Activated naive CD4-positive, alpha-beta T cell treated with anti-CD3 and anti-CD28 coated beads, Interleukin-2, amount 10 ng/mL, durations not matched to agents 7 days and 5 days (primary cell): ENCODE results near the gene AQP12A.
A peak's percentile ranks its signal among the peaks of the same experiment; 100 is the strongest.

Experiments used
- CTCF ChIA-PET: fragments of 350-600 bp; sonication (Branson Sonifier 250); formaldehyde crosslinking; loops from one replicate; lab custom pipeline; 2021; ENCODE audit warnings: antibody characterized with exemption; lab: Charles Lee
- DNase-seq: peaks from one replicate; pipeline ENCODE4 v3.0.0-alpha.2; 2020
- H3K27ac Mint-ChIP-seq: one replicate; pipeline ENCODE4 v1.8.0; 2021; ENCODE audit warnings: mild to moderate bottlenecking, moderate library complexity, mixed read lengths
- H3K27me3 Mint-ChIP-seq: one replicate; pipeline ENCODE4 v1.8.0; 2021; ENCODE audit warnings: mild to moderate bottlenecking, mixed read lengths
- H3K36me3 Mint-ChIP-seq: one replicate; pipeline ENCODE4 v1.8.0; 2021; ENCODE audit warnings: mixed read lengths
- H3K4me1 Mint-ChIP-seq: one replicate; pipeline ENCODE4 v1.8.0; 2021; ENCODE audit warnings: mixed read lengths
- H3K4me3 Mint-ChIP-seq: one replicate; pipeline ENCODE4 v1.8.0; 2021; ENCODE audit warnings: mild to moderate bottlenecking, moderate library complexity, mixed read lengths
- H3K9me3 Mint-ChIP-seq: one replicate; pipeline ENCODE4 v1.8.0; 2021; ENCODE audit warnings: mixed read lengths

Gene AQP12A

DNA sequence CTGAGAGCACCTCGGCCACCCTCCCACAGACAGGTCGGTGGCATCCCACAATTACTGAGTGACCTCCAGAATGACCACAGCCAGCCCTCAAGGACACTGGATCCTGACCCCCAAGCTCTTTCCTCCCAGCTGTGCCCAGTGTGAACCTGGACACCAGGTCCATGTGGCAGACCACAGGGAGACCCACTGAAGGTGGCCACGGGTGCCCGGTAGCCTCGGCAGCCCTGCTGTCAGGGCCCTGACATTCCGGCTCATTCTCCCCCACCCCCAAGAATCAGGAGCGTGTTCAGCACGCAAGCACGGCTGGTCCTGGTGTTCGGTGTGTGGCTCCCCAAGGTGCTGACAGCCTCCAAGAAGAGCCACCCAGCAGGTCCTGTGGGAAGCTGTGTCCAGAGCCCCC, 32.8 kb downstream of the AQP12A start:
- Mint-ChIP-seq H3K27me3 (peaks cover 4% of the 10 kb centered on the region), H3K4me1 (no peaks in the 10 kb centered on the region), H3K36me3 (no peaks in the 10 kb centered on the region), H3K9me3 (no peaks in the 10 kb centered on the region), H3K4me3 (no peak overlapping the region), H3K27ac (no peak overlapping the region)
- CTCF ChIA-PET, result no interaction called here
- no peak for DNase-seq

GRCh38 chr2:240725266-240725665, 33.6 kb downstream of the AQP12A start:
- H3K36me3 Mint-ChIP-seq, result no peaks in the 10 kb centered on the region
- H3K9me3 Mint-ChIP-seq, result no peaks in the 10 kb centered on the region
- no peak overlapping the region for H3K27ac Mint-ChIP-seq
- no peak overlapping the region for H3K4me3 Mint-ChIP-seq
- H3K4me1 Mint-ChIP-seq, result no peaks in the 10 kb centered on the region
- H3K27me3 Mint-ChIP-seq, result peaks cover 9% of the 10 kb centered on the region
- no peak for DNase-seq
- CTCF ChIA-PET, result no interaction called here

DNA sequence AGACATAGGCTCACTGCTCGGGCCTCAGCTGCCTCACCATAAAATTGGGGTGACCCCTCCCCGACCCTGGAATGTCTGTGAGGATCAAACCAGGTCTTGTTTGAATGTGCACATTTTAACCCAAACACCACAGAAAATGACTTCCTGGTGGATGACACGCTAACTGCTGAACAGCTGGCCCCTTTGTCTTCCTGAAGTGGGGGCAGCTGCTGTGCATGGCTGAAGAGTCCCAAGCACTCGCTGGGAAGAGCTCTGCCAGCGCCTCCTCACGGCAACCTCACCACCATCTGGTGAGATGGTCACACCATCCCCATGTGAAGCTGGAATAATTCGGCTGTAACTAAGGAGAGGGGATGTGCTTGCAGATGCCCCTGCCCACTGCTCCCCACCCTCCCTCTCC, 34.0 kb downstream of the AQP12A start:
- CTCF ChIA-PET, result no interaction called here
- H3K4me1 Mint-ChIP-seq, result no peaks in the 10 kb centered on the region
- H3K9me3 Mint-ChIP-seq, result no peaks in the 10 kb centered on the region
- H3K27me3 Mint-ChIP-seq, result peaks cover 9% of the 10 kb centered on the region
- H3K27ac Mint-ChIP-seq, result no peak overlapping the region
- H3K4me3 Mint-ChIP-seq, result no peak overlapping the region
- DNase-seq, result no peak
- H3K36me3 Mint-ChIP-seq, result no peaks in the 10 kb centered on the region

DNA sequence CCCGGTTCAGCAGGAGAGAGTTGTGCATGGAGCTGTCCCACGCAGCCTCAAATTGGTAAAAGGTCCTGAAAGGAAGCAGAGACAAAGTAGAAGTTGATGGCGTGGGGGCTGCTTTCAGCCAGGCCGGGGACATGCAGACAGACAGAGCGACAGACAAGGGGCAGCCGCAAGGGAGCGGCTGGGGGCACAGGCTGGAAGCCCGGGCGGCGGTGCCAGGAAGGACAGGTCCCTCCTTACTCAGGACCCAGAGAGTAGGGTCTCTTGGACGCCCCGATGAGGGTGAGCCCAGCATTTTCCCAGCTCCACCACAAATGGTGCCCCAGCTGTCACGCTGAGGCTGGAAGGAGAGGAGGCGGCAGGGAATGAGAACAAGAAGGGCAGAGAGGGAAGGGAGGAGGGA, 35.2 kb downstream of the AQP12A start:
- no peak for DNase-seq
- Mint-ChIP-seq H3K9me3 (no peaks in the 10 kb centered on the region), H3K36me3 (no peaks in the 10 kb centered on the region), H3K27me3 (peaks cover 9% of the 10 kb centered on the region), H3K27ac (no peak overlapping the region), H3K4me1 (no peaks in the 10 kb centered on the region), H3K4me3 (no peak overlapping the region)
- CTCF ChIA-PET, result no interaction called here

GRCh38 chr2:240727439-240727838, 35.8 kb downstream of the AQP12A start:
- Mint-ChIP-seq H3K9me3 (no peaks in the 10 kb centered on the region), H3K27me3 (peaks cover 9% of the 10 kb centered on the region), H3K27ac (no peak overlapping the region), H3K4me1 (no peaks in the 10 kb centered on the region), H3K36me3 (no peaks in the 10 kb centered on the region), H3K4me3 (no peak overlapping the region)
- DNase-seq, result no peak
- CTCF ChIA-PET, result no interaction called here

- H3K36me3 Mint-ChIP-seq, result no peaks in the 10 kb centered on the region
- no peak overlapping the region for H3K27ac Mint-ChIP-seq
- H3K4me1 Mint-ChIP-seq, result no peaks in the 10 kb centered on the region
- CTCF ChIA-PET, result no interaction called here
- H3K9me3 Mint-ChIP-seq, result no peaks in the 10 kb centered on the region
- peaks cover 9% of the 10 kb centered on the region for H3K27me3 Mint-ChIP-seq
- no peak overlapping the region for H3K4me3 Mint-ChIP-seq
- DNase-seq, result no peak
Observed at GRCh38 chr2:240727913-240728312, 36.2 kb downstream of the AQP12A start.

- no peak for DNase-seq
- Mint-ChIP-seq H3K9me3 (no peaks in the 10 kb centered on the region), H3K4me1 (no peaks in the 10 kb centered on the region), H3K27ac (no peak overlapping the region), H3K4me3 (no peak overlapping the region), H3K36me3 (no peaks in the 10 kb centered on the region), H3K27me3 (peaks cover 9% of the 10 kb centered on the region)
- CTCF ChIA-PET, result no interaction called here
Observed at GRCh38 chr2:240728361-240728760, 36.7 kb downstream of the AQP12A start.

DNA sequence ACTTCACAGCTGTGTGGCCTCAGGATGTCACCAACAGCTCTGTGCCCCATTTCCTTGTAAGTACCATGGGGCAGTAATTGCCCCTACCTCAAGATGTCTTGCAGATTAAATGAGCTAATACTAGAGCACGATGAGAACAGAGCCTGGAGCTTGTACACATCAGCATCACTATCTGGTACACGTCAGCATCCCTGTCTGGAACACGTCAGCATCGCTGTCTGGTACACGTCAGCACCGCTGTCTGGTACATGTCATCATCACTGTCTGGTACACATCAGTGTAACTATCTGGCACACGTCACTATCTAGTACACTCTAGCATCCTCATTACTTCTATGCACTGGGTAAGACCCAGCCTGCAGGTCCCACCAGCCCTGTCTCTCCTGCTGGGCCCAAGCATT, 37.2 kb downstream of the AQP12A start:
- Mint-ChIP-seq H3K27ac (no peak overlapping the region), H3K4me1 (no peaks in the 10 kb centered on the region)
- CTCF ChIA-PET, result no interaction called here

DNA sequence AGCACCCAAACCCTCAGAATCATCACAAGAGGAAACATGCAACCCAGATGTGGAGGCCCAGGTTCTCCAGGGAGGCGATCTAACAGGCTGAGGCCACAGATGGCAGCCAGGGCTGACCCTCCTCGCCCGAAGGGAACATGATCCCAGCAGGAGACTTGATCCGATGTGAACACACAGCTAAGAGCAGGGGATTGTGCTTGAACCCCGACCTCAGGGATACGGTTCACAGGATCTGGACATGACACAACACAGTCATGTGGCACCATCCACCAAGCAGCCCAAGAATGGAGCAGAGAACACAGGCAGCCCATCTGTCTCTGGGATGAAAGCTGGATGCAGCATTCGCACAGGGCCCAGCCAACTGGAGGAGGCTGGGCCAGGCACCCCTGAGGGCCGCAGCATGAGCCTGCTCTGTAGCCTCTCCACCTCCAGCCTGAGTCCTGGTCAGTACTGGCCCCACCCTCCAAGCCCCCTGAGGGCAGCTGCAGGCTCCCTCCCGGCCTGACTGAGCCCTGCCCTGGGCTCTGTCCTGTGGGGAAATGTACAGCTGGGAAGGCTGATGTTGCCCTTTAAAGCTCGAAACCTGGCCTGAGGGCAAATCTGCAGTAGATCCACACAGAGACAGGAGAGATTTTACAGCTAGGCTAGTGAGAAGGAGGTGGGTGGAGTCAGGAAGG, 39.0 kb downstream of the AQP12A start:
- H3K4me1 Mint-ChIP-seq, result no peaks in the 10 kb centered on the region
- H3K9me3 Mint-ChIP-seq, result no peaks in the 10 kb centered on the region
- H3K27me3 Mint-ChIP-seq, result peaks cover 9% of the 10 kb centered on the region
- no peak overlapping the region for H3K4me3 Mint-ChIP-seq
- no peak for DNase-seq
- H3K36me3 Mint-ChIP-seq, result no peaks in the 10 kb centered on the region
- CTCF ChIA-PET, result no interaction called here
- H3K27ac Mint-ChIP-seq, result no peak overlapping the region

More for the DNA sequence above, 37.2 kb downstream of the AQP12A start:
- Mint-ChIP-seq H3K36me3 (no peaks in the 10 kb centered on the region), H3K9me3 (no peaks in the 10 kb centered on the region), H3K27me3 (peaks cover 9% of the 10 kb centered on the region), H3K4me3 (no peak overlapping the region)
- no peak for DNase-seq

GRCh38 chr2:240731178-240731545, 39.5 kb downstream of the AQP12A start:
- no peaks in the 10 kb centered on the region for H3K9me3 Mint-ChIP-seq
- CTCF ChIA-PET, result no interaction called here
- H3K27ac Mint-ChIP-seq, result no peak overlapping the region

GRCh38 chr2:240732184-240732583, 40.5 kb downstream of the AQP12A start:
- no peaks in the 10 kb centered on the region for H3K36me3 Mint-ChIP-seq
- no peak overlapping the region for H3K27ac Mint-ChIP-seq
- CTCF ChIA-PET, result no interaction called here
- H3K27me3 Mint-ChIP-seq, result peaks cover 13% of the 10 kb centered on the region
- H3K4me3 Mint-ChIP-seq, result no peak overlapping the region
- no peaks in the 10 kb centered on the region for H3K9me3 Mint-ChIP-seq
- H3K4me1 Mint-ChIP-seq, result no peaks in the 10 kb centered on the region
- no peak for DNase-seq

More at GRCh38 chr2:240731178-240731545, 39.5 kb downstream of the AQP12A start:
- H3K36me3 Mint-ChIP-seq, result no peaks in the 10 kb centered on the region
- no peak for DNase-seq
- peaks cover 9% of the 10 kb centered on the region for H3K27me3 Mint-ChIP-seq
- H3K4me3 Mint-ChIP-seq, result no peak overlapping the region
- no peaks in the 10 kb centered on the region for H3K4me1 Mint-ChIP-seq

- H3K4me3 Mint-ChIP-seq, result no peak overlapping the region
- no peak overlapping the region for H3K27ac Mint-ChIP-seq
- H3K27me3 Mint-ChIP-seq, result peaks cover 18% of the 10 kb centered on the region
- no peak for DNase-seq
- CTCF ChIA-PET, result no interaction called here
- H3K9me3 Mint-ChIP-seq, result no peaks in the 10 kb centered on the region
- H3K36me3 Mint-ChIP-seq, result no peaks in the 10 kb centered on the region
- H3K4me1 Mint-ChIP-seq, result no peaks in the 10 kb centered on the region
Observed at GRCh38 chr2:240732911-240733622, 41.4 kb downstream of the AQP12A start.

DNA sequence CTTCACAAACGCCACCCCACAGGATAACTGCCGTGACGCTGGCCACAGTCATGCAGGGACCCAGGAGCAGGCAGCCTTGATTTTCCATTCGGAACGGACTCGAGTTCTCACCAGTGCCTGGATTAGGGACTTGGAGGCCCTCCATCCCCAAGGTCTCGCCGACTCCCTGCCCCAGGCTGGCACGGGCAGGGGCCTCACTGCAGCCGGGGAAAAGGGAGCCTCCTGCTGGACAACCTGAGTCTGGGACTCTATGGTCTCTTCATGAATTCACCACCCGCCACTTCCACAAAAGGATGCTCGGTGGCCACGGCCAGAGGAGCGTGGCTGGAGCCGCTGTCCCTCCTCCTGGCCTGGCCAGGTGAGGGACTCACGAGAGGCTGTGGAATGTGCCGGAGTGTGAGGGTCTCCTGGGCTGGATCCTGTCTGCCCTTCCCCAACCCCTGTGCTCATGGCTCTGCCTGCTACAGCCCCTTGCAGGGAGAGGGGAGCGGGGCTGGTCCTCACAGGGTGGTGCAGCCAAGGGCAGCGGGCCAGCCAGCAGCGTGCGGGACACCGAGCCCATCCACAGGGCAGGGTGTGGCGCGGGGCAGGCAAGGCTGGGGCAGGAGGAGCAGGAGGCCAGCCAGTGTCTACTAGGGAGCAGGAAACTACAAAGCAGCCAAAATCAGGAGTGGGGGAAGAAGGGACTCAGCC, 42.3 kb downstream of the AQP12A start:
- CTCF ChIA-PET, result no interaction called here
- Mint-ChIP-seq H3K4me1 (no peaks in the 10 kb centered on the region), H3K9me3 (no peaks in the 10 kb centered on the region), H3K27me3 (peaks cover 24% of the 10 kb centered on the region), H3K4me3 (no peak overlapping the region), H3K27ac (no peak overlapping the region), H3K36me3 (no peaks in the 10 kb centered on the region)
- DNase-seq, result peak; percentile 26

GRCh38 chr2:240734756-240735155, 43.1 kb downstream of the AQP12A start:
- Mint-ChIP-seq H3K4me1 (peaks cover 2% of the 10 kb centered on the region), H3K27ac (no peak overlapping the region), H3K4me3 (no peak overlapping the region), H3K9me3 (no peaks in the 10 kb centered on the region), H3K27me3 (peaks cover 17% of the 10 kb centered on the region), H3K36me3 (no peaks in the 10 kb centered on the region)
- no peak for DNase-seq
- CTCF ChIA-PET, result interaction anchor here (0.6 kb wide), 1 partner anchor 113 kb away, joined by 3 read pairs; no protein-coding TSS in a partner anchor

DNA sequence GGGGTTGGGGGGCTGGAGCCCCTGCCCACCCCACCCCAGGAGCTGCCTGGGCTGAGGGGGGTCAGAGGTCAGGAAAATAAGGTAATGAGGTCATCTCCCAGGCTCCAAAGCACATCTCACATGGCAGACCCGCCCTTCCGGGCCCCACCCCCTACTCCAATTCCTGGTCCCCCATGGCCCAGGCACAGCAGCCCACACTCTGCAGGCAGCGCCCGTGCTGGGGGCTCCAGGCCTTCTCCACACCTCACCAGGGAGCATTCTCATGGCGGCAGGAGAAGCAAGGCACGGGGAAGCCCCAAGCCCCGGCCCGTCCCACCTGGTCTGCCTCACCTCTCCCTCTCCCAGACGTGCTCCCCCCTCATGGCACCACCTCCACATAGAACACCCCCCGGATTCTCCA, 43.8 kb downstream of the AQP12A start:
- H3K9me3 Mint-ChIP-seq, result no peaks in the 10 kb centered on the region
- no peak overlapping the region for H3K4me3 Mint-ChIP-seq
- CTCF ChIA-PET, result no interaction called here
- no peak for DNase-seq
- peaks cover 15% of the 10 kb centered on the region for H3K27me3 Mint-ChIP-seq
- H3K27ac Mint-ChIP-seq, result no peak overlapping the region
- peaks cover 2% of the 10 kb centered on the region for H3K4me1 Mint-ChIP-seq
- no peaks in the 10 kb centered on the region for H3K36me3 Mint-ChIP-seq
